HepG2 (cell line): ENCODE results near the gene TRPV6. TPM values are rescaled to one million over a fixed set of nuclear protein-coding genes. Genes with fewer than 3 reads are reported as not detected.

Experiments
- ATAC-seq: fragments of 200-7000 bp; cut with Tn5 transposase; 3 replicates; pipeline ENCODE4 v1.9.1; 2020; ENCODE audit warnings: mild to moderate bottlenecking, moderate library complexity
- BruUV-seq: library from RNA; stranded (reverse); fragments of 400-500 nt; replicated peaks from 2 replicates; lab custom pipeline; 2021; lab: Mats Ljungman, UMichigan
- CTCF ChIA-PET: fragments of 300-600 bp; formaldehyde crosslinking; extraction: SDS; loops from one replicate; lab custom pipeline; 2021; ENCODE audit warnings: low total read pairs, inconsistent platforms, low intra/inter-chr PET ratio; lab: Yijun Ruan, JAX
- POLR2A ChIA-PET: fragments of 350-600 bp; sonication (Branson Sonifier 250); formaldehyde crosslinking; loops from one replicate; lab custom pipeline; 2020; ENCODE audit warnings: antibody characterized with exemption, inconsistent platforms; lab: Yijun Ruan, JAX
- DNase-seq: peaks from one replicate; pipeline ENCODE4 v3.0.0-alpha.2; 2015; ENCODE audit warnings: low spot score
- FAIRE-seq: peaks from 3 replicates; lab custom pipeline; 2011; peaks lifted over from hg19 to GRCh38; lab: Jason Lieb, UNC
- H2AFZ ChIP-seq: one replicate; pipeline ENCODE4 v1.6.1; 2011; ENCODE audit warnings: low read length, inconsistent platforms
- H3K27ac ChIP-seq: fragments of 300-600 bp; 3 replicates; pipeline ENCODE4 v1.8.0; 2011; ENCODE audit warnings: mixed run types, mild to moderate bottlenecking, mixed read lengths, low read length, inconsistent platforms; ENCODE audit not compliant: insufficient read depth; ENCODE audit errors: extremely low read length
- H3K27me3 ChIP-seq, 2 experiments: fragments of 200-600 bp in 1 of 2; 2 replicates in 1 of 2; 3 replicates in 1 of 2; pipeline versions ENCODE4 v1.6.0 to v1.8.0; 2011; ENCODE audit warnings: low read length in 2 of 2, mild to moderate bottlenecking in 2 of 2, moderate library complexity in 2 of 2, inconsistent platforms in 1 of 2; ENCODE audit not compliant: insufficient read depth in 2 of 2, control insufficient read depth in 1 of 2
- H3K36me3 ChIP-seq, 2 experiments: fragments of 200-600 bp in 1 of 2; replicated peaks in 1 of 2; 2 replicates in 1 of 2; 3 replicates in 1 of 2; pipeline versions ENCODE4 v1.5.1 to v1.8.0; 2011; ENCODE audit warnings: low read length in 2 of 2, inconsistent platforms in 1 of 2; ENCODE audit not compliant: insufficient read depth in 2 of 2, control insufficient read depth in 1 of 2
- H3K4me1 ChIP-seq: 2 replicates; pipeline ENCODE4 v1.5.1; 2012; ENCODE audit warnings: low read length, inconsistent platforms; ENCODE audit not compliant: insufficient read depth
- H3K4me2 ChIP-seq: 2 replicates; pipeline ENCODE4 v1.6.0; 2011; ENCODE audit warnings: low read depth, low read length, inconsistent platforms
- H3K4me3 ChIP-seq, 3 experiments: fragments of 200-600 bp in 1 of 3; sonication (generic), shearing (Covaris generic) in 1 of 3; replicated peaks in 1 of 3; 2 replicates each; pipeline ENCODE4 v1.5.1; 2011 to 2016; ENCODE audit warnings: low read length in 3 of 3, inconsistent platforms in 2 of 3, low read depth in 2 of 3, mild to moderate bottlenecking in 2 of 3, control low read depth in 1 of 3, mixed read lengths in 1 of 3; ENCODE audit not compliant: insufficient read depth in 1 of 3
- H3K79me2 ChIP-seq: one replicate; pipeline ENCODE4 v1.6.1; 2011; ENCODE audit warnings: low read length, inconsistent platforms; ENCODE audit not compliant: insufficient read depth
- H3K9ac ChIP-seq: 2 replicates; pipeline ENCODE4 v1.6.0; 2011; ENCODE audit warnings: mild to moderate bottlenecking, low read depth, low read length, inconsistent platforms; ENCODE audit not compliant: insufficient read depth
- H3K9me3 ChIP-seq: 2 replicates; pipeline ENCODE4 v1.5.1; 2012; ENCODE audit warnings: mild to moderate bottlenecking, low read length
- H4K20me1 ChIP-seq: 2 replicates; pipeline ENCODE4 v1.6.0; 2011; ENCODE audit warnings: inconsistent platforms, mild to moderate bottlenecking, low read length, moderate library complexity; ENCODE audit not compliant: insufficient read depth
- AKAP8 ChIP-seq: sonication (generic); formaldehyde crosslinking; IDR thresholded peaks from 2 replicates; pipeline ENCODE4 v1.5.1; 2020; ENCODE audit warnings: mild to moderate bottlenecking, missing genetic modification reagents
- HNRNPL ChIP-seq: fragments of 200-400 bp; formaldehyde crosslinking; IDR thresholded peaks from 2 replicates; pipeline ENCODE4 v1.6.1; 2017; ENCODE audit warnings: mild to moderate bottlenecking, low read depth, low read length
- KLF15 ChIP-seq: sonication (generic); formaldehyde crosslinking; IDR thresholded peaks from 2 replicates; pipeline ENCODE4 v1.8.1; 2023; ENCODE audit warnings: borderline replicate concordance, mild to moderate bottlenecking, inconsistent platforms, missing genetic modification reagents, mixed read lengths
- MTF2 ChIP-seq: sonication (generic); formaldehyde crosslinking; IDR thresholded peaks from 2 replicates; pipeline ENCODE4 v1.5.0; 2020; ENCODE audit warnings: missing genetic modification reagents, borderline replicate concordance
- SPEN ChIP-seq: sonication (generic); formaldehyde crosslinking; IDR thresholded peaks from 2 replicates; pipeline ENCODE4 v1.5.1; 2020; ENCODE audit warnings: low read depth, mild to moderate bottlenecking, missing genetic modification reagents
- SRSF1 ChIP-seq: fragments of 200-400 bp; formaldehyde crosslinking; optimal IDR thresholded peaks from 2 replicates; pipeline ENCODE3; 2017; ENCODE audit warnings: mild to moderate bottlenecking, low read depth, low read length, moderate library complexity
- ZNF10 ChIP-seq: sonication (generic); formaldehyde crosslinking; IDR thresholded peaks from 2 replicates; pipeline ENCODE4 v1.4.0; 2020; ENCODE audit warnings: mild to moderate bottlenecking, low read depth, missing genetic modification reagents, borderline replicate concordance
- ZNF558 ChIP-seq: sonication (generic); formaldehyde crosslinking; IDR thresholded peaks from 2 replicates; pipeline ENCODE4 v1.9.0; 2022; ENCODE audit warnings: mild to moderate bottlenecking, missing genetic modification reagents, borderline replicate concordance
- WGBS: methylation state at CpG from one replicate; pipeline ENCODE4 v1.1.6; 2017; ENCODE audit warnings: low lambda C conversion rate; 5-methylcytosine and 5-hydroxymethylcytosine counted together
- in situ Hi-C: cut with HindIII; loops from 2 replicates; pipeline ENCODE4 v1.10.0; 2017; ENCODE audit warnings: low pct_unique_long_range_greater_than_20kb; ENCODE audit not compliant: extremely low pct_ligation_motif_present
- intact Hi-C: fragments of 100-400 bp; cut with micrococcal nuclease; formaldehyde crosslinking; loops from one replicate; pipeline ENCODE4 v1.10.0; 2022; ENCODE audit not compliant: unreplicated experiment
- polyA plus RNA-seq, 8 experiments: library from polyadenylated mRNA; depleted of rRNA in 3 of 8; stranded (reverse) in 7 of 8; unstranded in 1 of 8; fragments of >200 nt; fragmentation: Illumina TruSeq in 4 of 8; extraction: Trizol in 4 of 8; gene quantifications; 2 replicates each; pipeline versions ENCODE4 v1.2.1 to v1.2.3, GENCODE V29; 2011 to 2016; ENCODE audit warnings: low read depth in 4 of 8, missing spikeins in 1 of 8, mixed read lengths in 1 of 8; ENCODE audit not compliant: insufficient read depth in 1 of 8
- total RNA-seq, 5 experiments: library from RNA; depleted of rRNA; stranded (reverse); fragments of >200 nt; fragmentation: Illumina TruSeq; extraction: Trizol; gene quantifications; 2 replicates each; pipeline ENCODE4 v1.2.3, GENCODE V29; 2016; ENCODE audit warnings: low read depth in 1 of 5

Gene TRPV6
- total and polyA plus RNA-seq, 2 of the 13 experiments (the other 11 are each of a cell fraction or from before 2014, with no cell fraction given), result not detected

- 20% methylated on average over 6 of the region's 18 CpGs for WGBS
- CTCF ChIA-PET, result no interaction called here
- intact Hi-C loops (no loop called here), in situ Hi-C loops (loop anchor here (10.0 kb wide), 1 partner anchor 338 kb away; no protein-coding TSS in a partner anchor)
- no peak overlapping the region for H3K4me3 ChIP-seq
- no peak for FAIRE-seq
- peaks cover 1 to 7% of the 10 kb centered on the region in 2 experiments; a peak in 2 of 5 replicates for H3K27me3 ChIP-seq
- H3K4me1 ChIP-seq, result no peaks in the 10 kb centered on the region
- TF ChIP-seq ZNF558 (CRISPR knock-in tag), result no peak
- TF ChIP-seq SRSF1, result no peak
- TF ChIP-seq AKAP8, result no peak
- TF ChIP-seq MTF2, result no peak
- TF ChIP-seq SPEN, result no peak
- TF ChIP-seq ZNF10 (CRISPR knock-in tag), result no peak
- no peak for TF ChIP-seq HNRNPL
- TF ChIP-seq KLF15, result no peak
- TF ChIP-seq, all 625 proteins: peak for 0
- Histone ChIP-seq H3K79me2 (no peaks in the 10 kb centered on the region), H3K9me3 (no peaks in the 10 kb centered on the region), H4K20me1 (no peaks in the 10 kb centered on the region), H3K36me3 (no peaks in the 10 kb centered on the region), H3K27ac (no peak overlapping the region), H3K4me2 (no peak overlapping the region), H3K9ac (no peak overlapping the region), H2AFZ (no peak overlapping the region)
- no peak for DNase-seq
- BruUV-seq, result no TSS peak
- ATAC-seq, result no peak
- POLR2A ChIA-PET, result no interaction called here
These were observed 8.3 kb downstream of the TRPV6 start for GRCh38 chr7:142876991-142877910.
